LHCN-M2 (cell line): Measurements from ENCODE around the gene COL18A1. TPM values are rescaled to one million over a fixed set of nuclear protein-coding genes. Genes with fewer than 3 reads are reported as not detected.

Source experiments
- DNase-seq: peaks from one replicate; pipeline ENCODE4 v3.0.0-alpha.2; 2012; ENCODE audit warnings: low read depth
- total RNA-seq: library from RNA; depleted of rRNA; stranded (reverse); fragments of >200 nt; gene quantifications from 2 replicates; pipeline ENCODE4 v1.2.3, GENCODE V29; 2014

The COL18A1 gene
- total RNA-seq, 1 experiment from 2014 or later: 54.2 TPM

DNA sequence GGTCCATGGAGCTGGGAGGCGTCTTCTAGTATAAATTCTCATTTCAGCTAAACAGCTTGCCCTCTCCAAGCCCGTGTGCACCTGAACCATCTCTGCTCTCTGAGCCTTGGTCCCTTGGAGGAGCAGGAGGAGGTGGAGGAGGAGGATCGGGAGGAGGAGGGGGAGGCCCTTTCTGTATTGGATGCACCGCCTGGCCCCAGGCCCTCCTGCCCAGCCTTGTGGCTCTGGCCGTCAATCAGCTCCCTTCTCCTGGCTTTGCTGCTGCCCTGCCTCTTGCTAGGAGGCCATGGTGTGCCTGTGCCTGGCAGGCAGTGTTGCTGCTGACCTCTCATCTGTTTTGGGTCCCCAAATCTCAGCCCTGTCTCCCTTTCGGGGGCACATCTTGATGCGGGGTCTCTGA lies 9.0 kb downstream of the COL18A1 start:
- DNase-seq: no peak

DNA sequence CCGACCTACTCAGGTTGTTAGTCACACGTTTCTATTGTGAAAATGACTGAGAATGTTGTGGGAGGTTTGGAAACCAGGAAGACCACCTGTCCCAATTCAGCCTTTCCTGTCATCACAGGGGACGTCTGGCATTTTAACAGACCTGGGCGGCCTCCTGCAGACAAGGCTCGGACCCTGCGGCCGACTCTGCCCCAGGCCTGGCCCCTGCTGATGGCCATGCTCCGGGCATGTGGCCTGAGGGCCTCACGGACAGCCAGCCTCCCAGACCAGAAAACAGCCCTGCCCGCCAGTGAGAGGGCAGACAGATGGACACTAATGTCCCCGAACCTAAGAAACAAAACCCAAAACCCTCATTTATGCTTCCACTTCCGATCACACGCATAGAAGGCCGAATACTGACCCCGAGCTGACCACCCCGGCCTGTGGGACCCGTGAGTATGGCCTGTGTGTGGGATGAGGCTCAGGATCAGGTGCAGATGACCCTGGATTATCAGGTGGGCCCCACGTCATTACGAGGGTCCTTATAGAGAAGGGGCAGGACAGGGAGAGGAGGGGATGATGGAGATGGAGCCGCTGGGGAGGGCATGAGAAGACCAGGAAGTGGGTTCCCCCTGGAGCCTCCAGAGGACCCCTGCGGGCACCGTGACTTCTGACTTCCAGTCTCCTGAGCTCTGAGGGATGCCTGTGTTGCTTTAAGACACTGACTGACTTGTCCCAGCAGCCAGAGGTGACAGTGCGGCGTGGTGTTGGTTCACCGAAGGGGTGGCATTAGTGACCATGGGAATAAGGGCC lies 9.6 kb downstream of the COL18A1 start:
- DNase-seq: no peak

DNA sequence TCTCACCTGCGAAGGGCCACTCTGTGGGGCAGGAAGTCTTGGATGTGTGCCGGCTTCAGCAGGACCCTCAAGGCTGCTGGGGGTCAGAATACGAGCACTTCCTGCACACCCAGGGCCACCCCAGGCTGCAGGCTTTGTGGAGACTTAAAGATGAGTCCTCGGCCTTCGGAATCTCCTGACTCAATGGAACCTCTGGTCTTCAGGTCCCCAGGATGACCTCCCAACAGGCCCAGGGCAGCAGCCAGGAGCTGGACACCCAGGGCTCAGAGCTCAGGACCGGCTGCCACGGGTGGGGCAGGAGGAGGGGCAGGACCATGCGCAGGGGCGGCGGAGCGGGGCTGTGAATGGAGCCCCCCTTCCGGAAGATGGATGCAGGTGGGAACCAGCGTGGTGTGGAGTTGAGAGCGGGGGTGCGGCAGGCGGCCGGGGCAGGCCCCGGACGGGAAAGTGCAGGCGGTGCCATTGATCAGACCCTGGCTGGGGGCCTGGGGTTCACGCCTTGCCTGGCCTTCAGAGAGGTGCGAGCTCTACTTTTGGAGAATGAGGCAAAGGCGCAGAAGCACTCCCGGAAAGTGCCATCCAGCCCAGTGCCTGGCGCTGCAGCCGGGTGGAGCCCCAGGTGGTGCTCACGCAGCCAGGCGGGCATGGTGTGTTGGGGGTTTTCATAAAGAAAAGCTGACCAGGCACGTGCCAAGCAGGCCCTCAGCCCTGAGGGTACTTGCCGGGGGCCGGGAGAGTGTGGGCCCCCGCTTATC lies 10.4 kb downstream of the COL18A1 start:
- no peak for DNase-seq

DNA sequence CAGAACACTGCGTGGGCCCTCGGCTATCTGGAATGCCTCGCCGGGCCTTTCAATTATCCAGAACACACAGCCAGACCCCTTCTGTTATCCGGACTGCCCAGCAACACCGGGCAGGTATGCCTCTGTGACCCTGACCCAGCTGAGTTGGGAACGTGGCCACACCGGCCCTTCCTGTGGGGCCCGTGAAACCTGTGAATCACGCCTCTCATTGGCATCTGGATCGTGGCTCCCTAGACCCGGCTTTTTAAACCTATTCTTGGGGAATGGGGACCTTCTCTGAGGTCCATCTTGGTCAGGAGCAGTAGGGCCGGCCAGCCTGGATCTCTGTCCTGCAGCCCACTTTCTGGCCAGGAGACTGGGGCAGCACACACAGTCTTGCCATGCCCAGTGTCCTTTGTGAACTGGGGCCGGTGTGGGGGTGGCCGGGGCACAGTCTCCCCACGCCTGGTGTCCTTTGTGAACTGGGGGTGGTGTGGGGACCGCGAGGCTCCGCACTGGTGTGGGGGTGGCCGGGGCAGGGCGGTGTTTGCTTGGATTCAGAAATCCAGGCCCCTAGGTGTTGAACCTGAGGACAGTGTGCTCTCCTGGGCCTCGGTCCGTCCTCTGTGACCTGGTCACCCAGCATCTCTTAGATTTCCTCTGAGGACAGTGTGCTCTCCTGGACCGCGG lies 11.1 kb downstream of the COL18A1 start:
- no peak for DNase-seq

DNA sequence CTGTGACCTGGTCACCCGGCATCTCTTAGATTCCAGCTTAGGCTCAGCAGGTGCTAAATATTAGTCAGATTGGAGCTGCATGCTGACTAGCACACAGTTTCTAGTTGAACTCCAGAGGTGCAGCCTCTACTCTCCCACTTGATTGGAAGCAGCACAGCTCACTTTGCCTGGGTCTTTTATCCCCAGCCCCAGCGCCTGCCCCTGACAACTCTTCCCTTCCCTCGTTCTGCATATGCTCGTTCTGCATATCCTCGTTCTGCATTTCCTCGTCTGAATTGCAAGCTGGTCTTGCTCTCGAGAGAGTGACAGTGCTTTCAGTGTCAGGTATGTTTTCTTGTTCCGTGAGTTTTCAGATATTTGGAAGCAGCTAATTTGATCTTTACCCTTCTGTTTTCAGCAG lies 11.7 kb downstream of the COL18A1 start:
- no peak for DNase-seq

DNA sequence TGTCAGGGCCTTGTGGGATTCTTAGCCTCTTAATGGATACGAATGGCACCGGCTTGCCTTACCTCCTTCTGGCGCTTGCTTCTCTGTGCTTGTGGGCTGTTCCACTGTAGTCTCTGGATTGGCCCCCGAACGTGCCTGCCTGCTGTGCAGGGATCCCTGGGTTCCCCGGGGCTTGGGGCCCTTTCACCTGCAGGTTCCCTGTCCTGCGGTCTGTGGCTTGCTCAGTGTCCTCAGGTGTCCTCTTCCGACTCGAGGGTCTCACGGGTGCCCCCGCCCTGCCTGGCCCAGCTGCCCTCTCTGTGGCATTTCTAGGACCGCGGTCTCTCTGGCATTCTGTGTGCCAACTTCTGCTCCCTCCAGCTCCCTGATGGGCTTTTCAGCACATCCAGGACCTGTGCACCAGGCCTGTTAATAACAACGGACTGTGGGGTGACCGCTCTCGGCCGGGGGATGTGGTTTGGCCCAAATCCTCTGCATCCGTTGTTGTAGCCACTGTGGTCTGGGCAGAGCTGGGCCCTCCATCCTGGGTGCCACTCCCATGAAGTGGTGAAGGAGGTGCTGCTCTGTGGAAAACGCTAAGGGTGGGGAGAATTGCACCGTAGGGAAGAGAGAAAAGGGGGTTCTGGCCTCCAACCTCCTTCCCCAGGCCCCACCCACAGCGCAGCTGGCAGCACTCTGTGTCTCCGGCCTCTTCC lies 12.4 kb downstream of the COL18A1 start:
- DNase-seq: peak; percentile 46

DNA sequence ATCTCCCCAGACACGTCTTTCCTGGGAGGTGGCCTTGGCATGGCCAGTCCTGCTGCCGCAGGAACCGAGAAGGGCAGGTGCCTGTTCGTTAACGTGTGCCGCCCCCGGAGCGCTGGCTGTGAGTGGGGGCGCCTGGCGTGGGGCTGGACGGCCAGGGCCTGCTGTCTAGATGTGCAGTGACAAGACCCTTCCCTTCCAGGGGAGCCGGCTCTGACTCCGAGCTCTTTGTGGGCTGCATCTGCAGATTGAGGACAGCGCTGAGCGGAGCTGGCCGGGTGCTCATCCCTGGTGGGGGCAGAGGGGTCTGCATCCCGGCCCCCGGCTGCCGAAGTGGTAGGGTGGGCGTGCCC lies 13.0 kb downstream of the COL18A1 start:
- no peak for DNase-seq

DNA sequence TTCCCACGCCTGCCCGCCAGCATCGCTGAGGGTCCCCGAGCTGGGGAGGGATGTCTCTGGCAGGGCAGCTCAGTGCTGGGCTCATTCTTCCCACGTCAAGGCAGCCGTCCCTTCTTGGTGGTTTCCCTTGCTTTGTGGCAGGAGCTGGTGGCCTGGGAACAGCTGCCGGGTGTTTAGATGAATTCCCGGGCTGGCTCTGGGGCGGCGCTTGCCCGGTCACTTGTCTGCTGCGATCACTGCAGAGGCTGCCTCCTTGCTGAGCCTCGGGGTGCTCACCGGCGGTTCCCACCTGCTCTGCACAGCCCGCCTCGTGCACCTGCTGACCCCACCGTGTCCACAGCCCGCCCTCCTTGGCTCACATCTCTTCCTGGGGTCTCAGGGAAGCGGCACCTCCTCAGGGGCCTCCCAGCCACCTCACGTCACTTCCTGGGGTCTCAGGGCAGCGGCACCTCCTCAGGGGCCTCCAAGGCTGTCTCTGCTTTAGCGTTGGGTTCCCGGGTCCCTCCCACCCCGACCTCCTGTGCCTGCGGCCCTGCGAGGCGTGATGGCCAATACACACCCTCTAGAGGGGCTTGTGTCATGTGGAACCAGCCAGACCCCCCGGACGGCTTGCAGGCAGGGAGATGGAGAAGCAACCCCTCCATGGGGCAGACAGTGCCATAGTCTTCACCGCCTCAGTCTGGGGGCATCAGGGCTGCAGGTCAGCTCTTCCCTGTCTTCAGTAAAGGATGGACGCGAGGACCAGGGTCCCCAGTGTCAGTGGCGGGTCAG lies 13.5 kb downstream of the COL18A1 start:
- DNase-seq: peak; percentile 38

DNA sequence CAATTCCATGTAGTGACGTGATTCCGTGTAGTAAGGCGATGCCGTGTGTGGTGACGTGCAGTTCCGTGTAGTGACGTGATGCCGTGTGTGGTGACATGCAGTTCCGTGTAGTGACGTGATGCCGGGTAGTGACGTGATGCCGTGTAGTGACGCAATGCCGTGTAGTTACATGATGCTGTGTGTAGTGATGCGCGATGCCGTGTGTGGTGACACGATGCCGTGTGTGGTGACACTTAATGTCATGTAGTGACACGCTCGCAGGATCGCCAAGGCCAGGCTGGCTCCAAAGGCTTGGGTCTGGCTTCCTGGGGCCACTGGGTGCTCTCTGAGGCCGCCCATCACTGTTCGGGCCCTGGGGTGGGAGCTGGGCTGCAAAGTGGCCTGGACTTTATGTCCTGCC lies 14.2 kb downstream of the COL18A1 start:
- DNase-seq: no peak

DNA sequence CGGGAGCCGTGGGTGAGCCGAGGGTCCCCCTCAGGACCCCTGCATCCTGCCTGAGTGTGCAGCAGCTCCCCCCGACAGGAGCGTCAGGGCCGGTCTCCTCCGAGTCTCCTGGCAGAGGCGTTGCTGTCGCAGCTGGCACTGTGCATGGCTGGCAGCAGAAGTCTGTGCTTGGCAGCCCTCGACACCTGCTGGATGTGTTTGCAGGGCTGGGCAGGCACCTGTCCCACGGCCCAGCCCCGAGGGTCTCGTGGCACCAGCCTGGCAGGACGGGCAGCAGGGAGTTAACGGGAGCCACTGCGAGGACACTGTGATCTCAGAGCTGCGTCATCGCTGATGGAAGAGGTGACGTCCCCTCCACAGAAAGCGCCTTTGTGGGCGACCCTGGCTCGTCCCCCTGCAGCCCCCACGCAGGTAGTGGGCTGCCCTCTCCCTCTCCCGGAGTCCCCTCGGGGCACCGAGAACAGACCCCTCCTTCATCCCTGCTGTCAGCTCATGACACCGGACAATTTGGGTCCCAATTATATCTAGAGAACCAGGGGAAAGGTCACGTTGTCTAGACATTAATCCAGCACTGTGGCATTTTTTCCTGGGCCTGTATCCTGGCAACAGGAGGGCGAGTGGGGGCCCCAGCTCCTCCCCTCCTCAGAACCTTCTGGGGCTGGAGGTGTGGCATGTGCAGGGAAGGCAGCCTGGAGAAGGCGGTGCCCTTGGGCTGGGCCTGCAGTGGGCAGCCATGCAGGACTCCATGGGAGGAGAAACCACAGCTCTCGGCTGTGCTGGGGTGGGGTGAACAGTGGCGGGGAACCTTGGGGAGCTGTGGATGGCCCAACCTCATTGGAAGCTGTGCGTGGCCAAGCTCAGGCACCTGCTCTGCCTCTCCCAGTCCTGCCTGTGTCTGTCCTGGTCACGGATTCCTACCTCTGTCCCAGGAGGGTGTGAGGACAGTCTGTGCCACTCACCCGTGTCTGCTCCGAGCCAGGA lies 15.4 kb downstream of the COL18A1 start:
- DNase-seq: no peak

DNA sequence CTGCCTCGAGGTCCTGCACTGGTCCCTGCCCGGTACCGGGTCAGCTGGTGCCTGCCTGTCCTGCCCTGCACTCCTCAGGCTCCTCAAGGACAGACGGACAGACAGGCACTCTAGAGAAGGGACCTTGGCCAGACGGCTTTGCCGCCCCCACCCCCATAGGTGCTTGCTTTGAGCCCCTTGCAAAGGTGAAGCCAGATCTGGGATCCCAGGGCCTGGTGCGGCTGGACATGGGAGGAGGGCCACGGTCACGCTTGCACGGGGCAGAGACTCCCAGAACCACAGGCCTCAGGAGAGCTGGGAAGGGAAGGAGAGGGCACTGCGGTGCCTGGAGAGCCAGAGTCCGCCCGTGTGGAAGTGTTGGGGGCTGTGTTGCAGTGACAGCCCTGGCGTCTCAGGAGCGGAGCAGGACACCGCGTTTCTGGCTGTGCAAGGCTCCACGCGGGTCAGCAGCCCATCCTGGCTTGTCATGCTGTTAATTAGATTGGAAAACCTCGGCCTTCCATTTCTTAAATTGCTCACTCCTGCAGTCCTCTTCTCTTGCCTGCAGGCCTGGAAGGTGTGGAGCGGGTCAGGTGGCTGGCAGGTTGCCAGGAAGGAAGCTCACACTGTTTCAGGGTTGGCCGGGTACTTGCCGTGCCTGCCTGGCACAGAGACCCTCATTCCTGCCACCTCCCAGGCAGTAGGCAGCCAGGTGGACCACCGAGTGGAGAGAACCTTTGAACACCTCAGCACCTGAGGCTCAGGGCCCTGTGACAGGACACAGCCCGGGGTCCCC lies 16.3 kb downstream of the COL18A1 start:
- DNase-seq: no peak

DNA sequence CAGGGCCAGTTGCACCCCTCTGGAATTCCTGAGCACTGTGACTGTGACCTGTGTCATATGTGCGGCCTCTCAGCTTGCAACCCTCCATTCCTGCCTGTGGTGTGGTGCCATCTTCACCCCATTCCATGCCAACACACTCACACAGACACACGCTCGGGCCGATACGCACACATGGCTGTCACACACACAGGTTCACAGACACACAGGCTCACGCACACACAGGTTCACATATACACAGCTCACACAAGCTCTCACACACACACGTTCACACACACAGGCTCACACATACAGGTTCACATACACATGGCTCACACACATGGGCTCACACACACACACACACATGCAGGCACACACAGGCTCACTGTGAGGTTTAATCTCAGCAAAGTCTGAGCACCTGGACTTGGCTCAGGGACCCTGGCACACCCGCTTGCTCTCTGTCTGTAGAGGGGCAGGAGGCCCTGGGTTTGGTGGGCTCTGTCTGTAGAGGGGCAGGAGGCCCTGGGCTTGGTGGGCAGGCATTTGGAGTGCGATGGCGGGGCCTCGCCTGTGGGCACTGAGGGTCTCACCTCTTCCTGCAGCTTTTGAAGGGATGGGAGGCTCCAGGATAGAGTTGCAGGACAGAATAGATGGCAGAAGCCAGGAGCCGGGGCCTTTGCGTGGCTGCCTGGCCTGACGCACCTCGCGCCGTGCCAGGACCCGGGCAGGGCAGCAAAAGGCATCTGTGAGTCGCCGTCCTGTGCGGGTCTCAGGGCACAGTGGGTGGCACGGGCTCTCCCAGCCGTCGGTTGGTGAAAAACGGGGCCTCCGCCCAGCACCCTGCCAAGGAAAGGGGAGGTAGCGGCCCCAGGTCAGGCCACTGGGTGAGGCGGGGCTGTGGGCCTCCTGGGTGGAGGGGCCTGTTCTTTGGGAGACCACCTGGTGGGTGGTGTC lies 17.1 kb downstream of the COL18A1 start:
- DNase-seq: no peak

DNA sequence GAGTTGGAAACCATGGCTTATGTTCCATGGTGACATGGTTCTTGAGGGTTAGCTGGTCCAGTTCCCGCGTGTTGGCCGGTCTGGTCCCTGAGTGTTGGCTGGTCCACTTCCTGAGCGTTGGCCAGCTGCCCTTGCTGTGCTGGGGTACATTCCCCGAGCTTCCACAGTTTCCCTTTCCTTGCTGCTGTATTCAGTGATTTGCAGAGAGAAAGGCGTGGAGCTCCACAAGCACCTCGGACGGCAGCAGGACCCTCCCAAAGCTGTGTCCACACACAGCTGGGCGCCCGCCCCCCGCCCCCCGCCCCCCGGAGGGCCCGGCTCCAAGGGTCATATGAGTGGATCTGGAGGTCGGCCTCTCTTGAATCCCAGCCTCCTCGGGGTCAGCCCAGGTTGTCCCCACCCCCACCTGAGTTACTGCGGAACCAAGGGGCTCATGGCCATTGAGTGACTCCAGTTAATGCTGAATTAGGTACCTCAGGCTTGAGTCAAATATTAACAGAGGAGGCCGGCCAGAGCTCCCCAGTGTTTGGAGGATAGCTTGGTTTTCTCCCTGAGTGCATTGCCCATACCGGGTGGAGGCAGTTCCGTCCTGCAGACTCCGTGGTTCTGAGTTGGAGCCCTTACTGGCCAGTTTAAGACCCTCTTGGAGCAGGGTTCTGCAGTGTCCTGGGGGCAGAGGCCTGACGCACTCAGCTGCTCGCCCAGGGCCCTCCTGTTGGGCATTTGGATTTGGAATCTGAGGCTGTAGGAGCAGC lies 18.4 kb downstream of the COL18A1 start:
- DNase-seq: no peak

DNA sequence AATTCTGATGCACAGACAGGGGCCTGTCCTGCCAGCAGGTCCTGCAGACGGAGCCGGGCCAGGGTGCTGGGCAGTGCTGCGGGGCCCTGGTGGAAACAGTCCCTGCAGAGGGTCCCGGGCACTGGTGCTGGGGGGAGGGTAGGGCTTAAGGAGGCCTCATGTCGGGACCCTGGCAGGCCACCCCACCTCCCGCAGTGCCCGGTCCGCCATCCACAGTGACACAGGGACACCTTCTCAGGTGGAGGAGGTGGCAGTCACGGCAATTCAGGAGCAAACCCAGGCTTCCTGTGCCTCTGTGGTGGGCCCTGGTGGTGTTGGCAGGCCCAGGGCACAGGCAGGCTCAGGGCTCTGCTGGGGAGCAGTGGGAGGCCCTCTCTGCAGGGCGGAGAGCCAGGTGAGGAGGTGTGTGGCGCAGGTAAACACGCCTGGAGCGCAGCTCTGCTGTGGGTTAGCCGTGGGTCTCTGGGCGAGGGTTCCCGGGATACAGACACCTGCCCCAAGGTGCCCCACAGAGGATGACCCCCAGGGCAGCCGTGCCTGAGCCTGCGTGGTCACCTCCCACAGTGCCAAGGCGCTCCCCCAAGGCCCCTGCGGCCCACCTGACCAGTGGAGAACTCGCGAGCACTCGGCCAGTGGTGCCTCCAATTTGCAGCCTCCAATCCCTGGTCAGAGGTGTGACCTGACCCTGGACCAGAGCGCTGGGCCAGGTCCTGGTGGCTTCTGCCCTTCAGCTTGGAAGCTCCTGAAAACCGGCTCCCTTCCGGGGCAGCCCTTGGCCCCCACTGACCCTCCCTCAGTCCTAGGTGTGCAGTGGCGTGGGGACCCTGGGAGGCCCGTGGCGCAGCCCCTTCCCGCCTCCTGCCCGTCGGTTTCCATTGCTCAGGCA lies 19.2 kb downstream of the COL18A1 start:
- no peak for DNase-seq

DNA sequence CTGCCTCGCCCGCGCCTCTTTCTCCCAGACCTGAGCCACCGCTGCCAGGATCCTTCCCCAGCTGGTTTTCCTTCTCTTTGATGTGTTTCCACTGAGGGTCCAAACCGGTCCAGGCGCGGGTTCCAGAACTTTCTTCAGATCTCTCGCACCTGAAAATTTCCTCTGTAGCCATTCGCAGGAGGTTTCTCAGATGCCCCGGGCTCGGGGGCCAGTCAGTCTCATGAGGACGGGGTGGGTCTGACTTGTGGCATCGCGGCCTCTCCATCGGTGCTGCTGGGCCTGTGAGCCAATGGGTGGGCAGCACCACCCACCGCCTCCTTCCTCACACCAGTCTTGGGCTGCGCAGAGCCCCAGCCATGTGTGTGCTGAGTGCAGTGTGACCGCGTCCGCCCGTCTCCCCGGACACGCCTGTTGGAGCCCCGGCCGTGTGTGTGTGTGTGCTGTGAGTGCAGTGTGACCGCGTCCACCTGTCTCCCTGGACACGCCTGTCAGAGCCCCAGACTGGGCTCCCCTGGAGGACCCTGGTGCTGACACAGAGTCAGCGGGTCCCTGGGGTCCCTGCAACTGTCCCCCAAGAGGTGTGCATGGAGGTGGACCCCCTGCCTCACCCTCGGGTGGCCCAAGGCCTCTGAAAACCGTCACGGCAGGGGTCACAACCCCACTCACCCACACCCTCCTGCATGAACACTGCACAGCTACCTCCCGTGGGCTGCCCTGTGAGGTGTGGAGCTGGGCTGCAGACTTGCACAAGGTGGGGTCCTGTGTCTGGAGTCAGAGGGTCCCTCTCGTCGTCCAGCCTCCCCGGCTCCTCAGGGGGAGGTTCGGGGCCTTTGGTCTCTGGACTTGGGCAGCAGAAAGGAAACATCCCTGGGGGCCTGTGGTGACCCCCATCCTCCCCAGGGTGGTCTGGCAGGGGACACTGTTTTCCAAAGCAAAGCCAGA lies 20.2 kb downstream of the COL18A1 start:
- DNase-seq: no peak
